Measurements from ENCODE around the gene PLEKHD1.

DNA sequence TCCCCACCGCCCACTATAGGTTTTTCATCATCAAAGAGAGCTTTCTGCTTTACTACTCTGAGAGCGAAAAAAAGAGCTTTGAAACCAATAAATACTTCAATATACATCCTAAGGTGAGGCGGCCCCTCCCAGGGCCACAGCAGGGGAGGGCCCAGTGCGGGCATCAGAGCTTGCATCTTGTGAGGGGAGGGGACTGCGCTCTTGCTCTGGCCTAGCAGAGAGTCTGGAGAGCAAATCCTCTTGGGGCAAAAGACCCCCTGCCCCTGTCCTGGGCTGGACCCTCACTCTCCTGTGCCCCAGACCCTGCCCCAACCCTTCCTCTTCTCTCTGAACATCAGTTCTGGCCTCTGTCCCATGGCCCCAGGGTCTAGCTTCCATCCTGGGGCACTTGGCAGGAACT, 15.6 kb downstream of the PLEKHD1 start:
- TF ChIP-seq, protein P1, sequence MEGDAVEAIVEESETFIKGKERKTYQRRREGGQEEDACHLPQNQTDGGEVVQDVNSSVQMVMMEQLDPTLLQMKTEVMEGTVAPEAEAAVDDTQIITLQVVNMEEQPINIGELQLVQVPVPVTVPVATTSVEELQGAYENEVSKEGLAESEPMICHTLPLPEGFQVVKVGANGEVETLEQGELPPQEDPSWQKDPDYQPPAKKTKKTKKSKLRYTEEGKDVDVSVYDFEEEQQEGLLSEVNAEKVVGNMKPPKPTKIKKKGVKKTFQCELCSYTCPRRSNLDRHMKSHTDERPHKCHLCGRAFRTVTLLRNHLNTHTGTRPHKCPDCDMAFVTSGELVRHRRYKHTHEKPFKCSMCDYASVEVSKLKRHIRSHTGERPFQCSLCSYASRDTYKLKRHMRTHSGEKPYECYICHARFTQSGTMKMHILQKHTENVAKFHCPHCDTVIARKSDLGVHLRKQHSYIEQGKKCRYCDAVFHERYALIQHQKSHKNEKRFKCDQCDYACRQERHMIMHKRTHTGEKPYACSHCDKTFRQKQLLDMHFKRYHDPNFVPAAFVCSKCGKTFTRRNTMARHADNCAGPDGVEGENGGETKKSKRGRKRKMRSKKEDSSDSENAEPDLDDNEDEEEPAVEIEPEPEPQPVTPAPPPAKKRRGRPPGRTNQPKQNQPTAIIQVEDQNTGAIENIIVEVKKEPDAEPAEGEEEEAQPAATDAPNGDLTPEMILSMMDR (IDR thresholded peaks at IDR 0.05 in 2 of 3, conservative IDR thresholded peaks at IDR 0.05 in 1 of 3; ENCODE audit: borderline replicate concordance in 1 of 3, insufficient read depth in 1 of 3, low read depth in 2 of 3, low read length in 2 of 3), result no peak
- TF ChIP-seq EZH2 (IDR thresholded peaks at IDR 0.05) (no peak), RAD21 (IDR thresholded peaks at IDR 0.05; ENCODE audit: low read depth) (no peak), EGR1 (IDR thresholded peaks at IDR 0.05; ENCODE audit: low read depth) (no peak), POLR2A (IDR thresholded peaks at IDR 0.05; ENCODE audit: borderline replicate concordance, extremely low read depth, insufficient read depth, insufficient read length) (no peak), ELF1 (IDR thresholded peaks at IDR 0.05; ENCODE audit: borderline replicate concordance, low read depth) (no peak), ZNF274 (IDR thresholded peaks at IDR 0.05; ENCODE audit: low read depth, low read length) (no peak), FOSL1 (IDR thresholded peaks at IDR 0.05; ENCODE audit: low read depth) (no peak), EZH2phosphoT487 (IDR thresholded peaks at IDR 0.05; ENCODE audit: borderline replicate concordance) (no peak)
- TF ChIP-seq, protein P2, sequence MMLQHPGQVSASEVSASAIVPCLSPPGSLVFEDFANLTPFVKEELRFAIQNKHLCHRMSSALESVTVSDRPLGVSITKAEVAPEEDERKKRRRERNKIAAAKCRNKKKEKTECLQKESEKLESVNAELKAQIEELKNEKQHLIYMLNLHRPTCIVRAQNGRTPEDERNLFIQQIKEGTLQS (IDR thresholded peaks at IDR 0.05), result no peak

Measured in HCT116 (cell line).